T follicular helper cell (primary cell): ENCODE data around the gene PARP6.

Experiments
- DNase-seq: peaks from one replicate; pipeline ENCODE4 v3.0.0-alpha.2; 2020; ENCODE audit warnings: low read depth
- total RNA-seq, 2 experiments: gene quantifications; one replicate each; lab custom pipeline; 2026; lab: John Stamatoyannopoulos, UW

Gene PARP6
- 45.5 to 65.5 reads per million in 2 experiments for total RNA-seq

- DNase-seq = peak; percentile 98
Measured at GRCh38 chr15:72272213-72272996, at the start of gene PARP6. TSS of gene PARP6 (minus strand) at chr15:72272554. CDS start at chr15:72267477, 5,077 bp downstream.

- DNase-seq = peak; percentile 74
Measured at GRCh38 chr15:72319985-72320671, 47.8 kb upstream of the PARP6 start, which contains the start of gene CELF6. TSS of gene CELF6 (minus strand) at chr15:72320157. CDS start at chr15:72319874, 283 bp downstream.

GRCh38 chr15:72319360-72319984, 47.1 kb upstream of the PARP6 start:
- peak; percentile 22 for DNase-seq

GRCh38 chr15:72318408-72318942, 46.1 kb upstream of the PARP6 start:
- no peak for DNase-seq

- no peak for DNase-seq
Measured at GRCh38 chr15:72315706-72316370, 43.5 kb upstream of the PARP6 start.

- no peak for DNase-seq
Measured at GRCh38 chr15:72313881-72314280, 41.5 kb upstream of the PARP6 start.

- DNase-seq = no peak
Measured at GRCh38 chr15:72313448-72313840, 41.1 kb upstream of the PARP6 start.

GRCh38 chr15:72312605-72313447, 40.5 kb upstream of the PARP6 start:
- peak; percentile 42 for DNase-seq

GRCh38 chr15:72307026-72307425, 34.7 kb upstream of the PARP6 start:
- no peak for DNase-seq

DNA sequence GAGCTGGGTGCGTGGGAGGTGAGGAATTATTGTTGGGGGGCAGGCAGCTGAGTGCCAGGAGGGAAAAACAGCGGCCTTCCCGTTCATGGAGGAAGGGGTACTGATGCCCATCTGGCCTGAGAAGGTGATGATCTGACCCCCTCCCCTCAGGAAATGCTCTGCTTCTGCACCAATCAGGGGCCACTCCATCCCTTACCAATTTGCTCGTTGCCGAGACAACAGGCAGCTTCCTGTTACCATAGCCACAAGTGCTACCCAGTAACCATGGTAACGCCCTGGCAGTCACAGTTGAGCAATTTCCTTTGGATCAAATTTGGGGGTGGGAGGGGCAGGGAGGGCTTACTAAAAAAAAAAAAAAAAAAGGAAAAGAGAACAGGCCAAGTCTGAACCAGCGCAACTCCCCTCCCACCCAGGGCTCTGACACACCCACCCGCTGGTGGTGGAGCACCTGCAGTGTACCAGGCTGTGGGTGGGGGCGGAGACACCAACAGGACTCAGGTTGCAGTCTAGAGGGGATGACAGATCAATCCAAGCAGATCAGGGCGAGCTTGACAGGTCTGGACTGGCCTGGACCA, 33.9 kb upstream of the PARP6 start:
- DNase-seq = peak; percentile 42

DNA sequence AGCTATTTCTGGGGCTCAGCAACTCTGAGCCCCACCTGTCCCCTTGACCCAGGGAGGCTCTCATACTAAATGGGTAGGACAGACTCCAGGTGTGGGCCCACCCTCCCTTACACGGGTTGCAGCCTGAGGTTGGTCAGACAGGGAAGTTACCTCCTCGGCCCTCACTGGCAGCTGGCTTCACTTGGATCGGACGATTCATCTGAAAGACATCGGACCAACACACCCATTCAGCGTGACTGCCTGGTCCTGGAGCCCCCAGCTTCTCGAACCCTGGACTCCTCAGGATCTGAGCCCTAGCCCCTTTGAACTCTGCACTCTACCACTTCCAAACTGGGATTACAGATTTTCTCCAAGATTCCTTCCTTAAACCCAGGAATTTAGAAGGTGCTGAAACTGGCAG, 32.2 kb upstream of the PARP6 start:
- no peak for DNase-seq

GRCh38 chr15:72302955-72303354, 30.6 kb upstream of the PARP6 start:
- DNase-seq = no peak

DNA sequence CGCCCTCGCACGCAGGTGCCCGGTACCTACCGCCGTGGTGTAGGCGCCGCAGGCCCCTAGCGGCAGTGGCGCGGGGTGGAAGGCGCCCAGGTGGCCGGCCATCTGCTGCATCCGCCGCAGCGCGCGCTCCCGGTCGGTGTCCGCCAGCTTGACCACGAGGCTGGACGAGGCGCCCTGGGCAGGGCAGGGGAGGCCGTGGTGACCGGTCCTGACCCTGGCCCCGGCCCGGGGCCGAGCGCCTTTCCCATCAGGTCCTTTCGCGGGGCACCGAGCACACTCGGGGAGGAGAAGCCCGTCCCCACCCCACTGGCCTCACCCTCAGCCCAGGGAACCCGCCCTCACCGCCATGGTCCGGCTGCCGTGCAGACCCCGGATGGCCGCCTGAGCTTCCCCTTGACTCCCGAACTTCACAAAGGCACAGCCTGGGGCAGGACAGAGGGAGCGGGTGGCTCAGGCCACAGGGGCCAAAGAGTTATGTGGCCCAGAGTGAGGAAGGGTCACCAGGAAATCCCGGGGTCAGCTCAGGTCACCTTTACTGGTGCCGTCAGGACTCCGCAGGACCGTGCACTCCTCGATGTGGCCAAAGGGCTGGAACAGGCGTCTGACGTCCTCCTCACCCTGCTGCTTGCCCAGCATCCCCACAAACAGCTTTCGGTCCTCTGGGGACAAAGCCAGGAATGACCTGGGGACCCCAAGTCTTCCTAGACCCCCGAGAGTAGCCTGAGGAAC, 17.4 kb upstream of the PARP6 start:
- no peak for DNase-seq

DNA sequence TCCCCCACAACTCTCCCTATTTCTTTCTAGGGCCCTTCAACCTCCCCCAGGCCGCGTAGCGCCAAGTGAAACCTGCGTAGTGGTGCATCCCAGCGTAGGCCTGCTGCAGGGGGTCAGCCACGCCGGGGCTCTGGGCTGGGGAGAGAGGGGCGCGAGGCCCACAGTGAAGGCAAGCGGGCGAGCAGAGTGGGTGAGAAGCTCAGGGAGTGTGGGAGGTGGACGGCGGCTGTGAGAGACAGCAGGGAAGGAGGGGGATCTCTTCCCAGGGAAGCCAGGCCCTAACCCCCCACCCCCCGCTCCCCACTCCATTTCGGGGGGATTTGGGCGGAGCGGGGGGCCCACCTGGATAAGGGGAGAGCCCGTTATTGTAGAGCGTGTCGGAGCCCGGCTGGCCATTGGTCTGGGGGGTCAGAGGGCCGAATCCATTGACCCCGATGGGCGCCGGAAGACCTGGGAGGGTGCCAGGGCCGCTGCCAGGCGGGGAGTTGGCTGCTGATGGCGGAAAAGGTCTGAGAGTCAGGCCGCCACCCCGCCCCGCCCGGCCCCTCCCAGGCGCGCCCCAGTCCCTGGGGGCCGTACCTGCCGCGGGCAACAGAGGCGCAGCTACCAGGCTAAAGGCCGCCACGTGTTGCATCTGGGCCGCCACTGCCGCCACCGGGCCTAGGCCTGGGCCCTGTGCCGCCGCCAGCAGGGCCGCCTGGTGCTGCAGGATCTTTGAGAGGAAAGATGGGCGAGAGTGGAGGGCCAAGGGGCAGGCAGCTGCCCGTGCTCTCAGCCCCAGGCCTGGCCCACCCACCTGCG, 16.6 kb upstream of the PARP6 start:
- DNase-seq = no peak

GRCh38 chr15:72285927-72286516, 13.7 kb upstream of the PARP6 start:
- peak; percentile 38 for DNase-seq

GRCh38 chr15:72285402-72285801, 13.0 kb upstream of the PARP6 start:
- DNase-seq = no peak

- DNase-seq = no peak
Measured at GRCh38 chr15:72284781-72285180, 12.4 kb upstream of the PARP6 start.

- DNase-seq = no peak
Measured at GRCh38 chr15:72281713-72282112, 9.4 kb upstream of the PARP6 start.

- no peak for DNase-seq
Measured at GRCh38 chr15:72280751-72281150, 8.4 kb upstream of the PARP6 start.
